B cell (primary cell): ENCODE results near the gene MT3. TPM values are rescaled to one million over a fixed set of nuclear protein-coding genes. Genes with fewer than 3 reads are reported as not detected.

Experiments
- ATAC-seq: fragments of 200-7000 bp; cut with Tn5 transposase; one replicate; pipeline ENCODE4 v1.10.0; 2021; ENCODE audit warnings: low read depth, mild to moderate bottlenecking, moderate number of reproducible peaks, moderate library complexity
- CTCF ChIA-PET: fragments of 350-600 bp; sonication (Branson Sonifier 250); formaldehyde crosslinking; loops from one replicate; lab custom pipeline; 2021; ENCODE audit warnings: antibody characterized with exemption, inconsistent platforms; lab: Charles Lee
- POLR2A ChIA-PET: fragments of 350-600 bp; sonication (Branson Sonifier 250); formaldehyde crosslinking; loops from one replicate; lab custom pipeline; 2021; ENCODE audit warnings: antibody characterized with exemption; lab: Charles Lee
- DNase-seq: peaks from one replicate; pipeline ENCODE4 v3.0.0; 2013
- H2AFZ ChIP-seq: 2 replicates; pipeline ENCODE4 v1.6.1; 2012; ENCODE audit warnings: mild to moderate bottlenecking, low read depth, low read length; ENCODE audit not compliant: insufficient read depth, poor library complexity, severe bottlenecking
- H3K27ac ChIP-seq, 2 donors: 1 replicate in 1 of 2; 2 replicates in 1 of 2; pipeline ENCODE4 v1.5.1; 2012 to 2013; ENCODE audit warnings: low read length in 2 of 2, mild to moderate bottlenecking in 2 of 2, moderate library complexity in 1 of 2
- H3K27me3 ChIP-seq, 4 experiments: fragments of 200-600 bp in 1 of 4; sonication (generic) in 1 of 4; replicated peaks in 1 of 4; 1 replicate in 2 of 4; 2 replicates in 2 of 4; pipeline versions ENCODE4 v1.6.1 to v1.7.0; 2013 to 2016; ENCODE audit warnings: low read length in 3 of 4, mild to moderate bottlenecking in 2 of 4, mixed read lengths in 1 of 4, moderate library complexity in 1 of 4; ENCODE audit not compliant: insufficient read depth in 4 of 4, control insufficient read depth in 3 of 4; ENCODE audit errors: control extremely low read depth in 1 of 4
- H3K36me3 ChIP-seq, 2 experiments: replicated peaks in 1 of 2; 1 replicate in 1 of 2; 2 replicates in 1 of 2; pipeline versions ENCODE4 v1.6.1 to v1.7.1; 2013; ENCODE audit warnings: low read length in 1 of 2; ENCODE audit not compliant: insufficient read depth in 2 of 2, control insufficient read depth in 1 of 2; ENCODE audit errors: control extremely low read depth in 1 of 2, extremely low read depth in 1 of 2
- H3K4me1 ChIP-seq, 2 donors: fragments of 200-600 bp in 1 of 2; sonication (generic) in 1 of 2; 1 replicate in 1 of 2; 2 replicates in 1 of 2; pipeline versions ENCODE4 v1.5.1 to v1.6.1; 2013 to 2017; ENCODE audit warnings: low read length in 2 of 2; ENCODE audit not compliant: control insufficient read depth in 2 of 2, insufficient read depth in 2 of 2
- H3K4me2 ChIP-seq: replicated peaks from 2 replicates; pipeline ENCODE3; 2012; ENCODE audit warnings: mild to moderate bottlenecking, low read depth, low read length; ENCODE audit not compliant: poor library complexity, severe bottlenecking
- H3K4me3 ChIP-seq, 5 experiments: fragments of 200-600 bp in 1 of 5; sonication (generic) in 1 of 5; 1 replicate in 3 of 5; 2 replicates in 2 of 5; pipeline versions ENCODE4 v1.5.1 to v1.7.0; 2011 to 2016; ENCODE audit warnings: low read length in 4 of 5, mild to moderate bottlenecking in 4 of 5, low read depth in 2 of 5, control low read depth in 1 of 5, moderate library complexity in 1 of 5; ENCODE audit not compliant: insufficient read depth in 1 of 5; ENCODE audit errors: control extremely low read depth in 1 of 5, extremely low read depth in 1 of 5
- H3K79me2 ChIP-seq: fragments of 200-600 bp; sonication (generic); one replicate; pipeline ENCODE4 v1.6.0; 2016; ENCODE audit warnings: low read length; ENCODE audit not compliant: control insufficient read depth, insufficient read depth
- H3K9ac ChIP-seq: fragments of 200-600 bp; sonication (generic); 2 replicates; pipeline ENCODE4 v1.6.1; 2017; ENCODE audit warnings: mild to moderate bottlenecking, low read length, moderate library complexity
- H3K9me3 ChIP-seq, 3 donors: one replicate each; pipeline versions ENCODE4 v1.6.1 to v1.7.1; 2013; ENCODE audit warnings: low read length in 2 of 3; ENCODE audit not compliant: control insufficient read depth in 2 of 3, insufficient read depth in 1 of 3; ENCODE audit errors: control extremely low read depth in 1 of 3
- H4K20me1 ChIP-seq: 2 replicates; pipeline ENCODE4 v1.6.0; 2012; ENCODE audit warnings: mild to moderate bottlenecking, low read length; ENCODE audit not compliant: insufficient read depth, control insufficient read depth, poor library complexity, severe bottlenecking
- H3K27ac Mint-ChIP-seq: one replicate; pipeline ENCODE4 v1.8.0; 2021; ENCODE audit warnings: mixed read lengths
- H3K27me3 Mint-ChIP-seq: one replicate; pipeline ENCODE4 v1.8.0; 2021; ENCODE audit warnings: mixed read lengths
- H3K4me1 Mint-ChIP-seq: one replicate; pipeline ENCODE4 v1.8.0; 2021; ENCODE audit warnings: mixed read lengths
- H3K4me3 Mint-ChIP-seq: one replicate; pipeline ENCODE4 v1.8.0; 2021; ENCODE audit warnings: mixed read lengths
- H3K9me3 Mint-ChIP-seq: one replicate; pipeline ENCODE4 v1.8.0; 2022; ENCODE audit warnings: mixed read lengths; ENCODE audit not compliant: insufficient read depth
- EZH2 ChIP-seq: IDR thresholded peaks from 2 replicates; pipeline ENCODE4 v1.6.1; 2012; ENCODE audit warnings: borderline replicate concordance, low read depth, mild to moderate bottlenecking, moderate library complexity, low read length; ENCODE audit not compliant: insufficient read depth, poor library complexity, severe bottlenecking
- WGBS: methylation state at CpG from one replicate; pipeline ENCODE4 v1.1.5; 2013; ENCODE audit warnings: missing lambda C conversion rate; ENCODE audit not compliant: insufficient coverage; 5-methylcytosine and 5-hydroxymethylcytosine counted together
- intact Hi-C: fragments of 100-400 bp; cut with micrococcal nuclease; formaldehyde crosslinking; loops from one replicate; pipeline ENCODE4 v1.10.0; 2022
- polyA plus RNA-seq: library from polyadenylated mRNA; depleted of rRNA; stranded (reverse); fragments of >200 nt; gene quantifications from 2 replicates; pipeline ENCODE4 v1.2.3, GENCODE V29; 2012
- total RNA-seq, 2 donors: library from RNA; stranded (reverse); fragments of 120-200 nt in 1 of 2; gene quantifications; 1 replicate in 1 of 2; 2 replicates in 1 of 2; pipeline versions ENCODE4 v1.2.3 to v1.2.4, GENCODE V29; 2013 to 2022
- TF ChIP-seq, protein P1 (sequence below): fragments of 200-600 bp; IDR thresholded peaks from one replicate; pipeline ENCODE4 v1.8.0; 2022; ENCODE audit warnings: antibody characterized with exemption, mild to moderate bottlenecking

MT3 gene
- total and polyA plus RNA-seq, 2 donors (not counting 1 experiment from before 2014, with no cell fraction given): not detected

DNA sequence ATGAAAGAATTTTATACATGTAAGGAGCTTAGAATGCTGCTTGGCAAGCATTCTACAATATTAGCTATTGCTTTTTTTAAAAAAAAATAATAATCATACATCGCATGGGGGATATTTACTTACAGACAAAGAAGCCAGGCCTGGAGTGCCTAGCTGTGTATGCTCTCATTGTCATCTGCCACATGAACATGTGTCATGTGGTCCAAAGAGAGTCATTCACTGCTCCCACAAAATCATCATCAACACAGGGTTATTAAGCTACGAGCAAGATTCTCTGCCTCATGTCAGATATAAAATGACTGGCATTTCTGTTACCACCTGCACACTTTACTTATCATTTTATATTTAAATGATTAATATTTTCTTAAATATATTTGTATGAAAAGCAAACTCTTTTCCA is 34.3 kb downstream of the MT3 start:
- Mint-ChIP-seq H3K4me1 (peaks cover 13% of the 10 kb centered on the region), H3K27ac (no peak overlapping the region), H3K9me3 (no peaks in the 10 kb centered on the region), H3K4me3 (no peak overlapping the region), H3K27me3 (peaks cover 44% of the 10 kb centered on the region)
- Histone ChIP-seq H4K20me1 (no peaks in the 10 kb centered on the region), H3K4me3 (no peak overlapping the region), H3K9me3 (no peaks in the 10 kb centered on the region), H3K27ac (no peak overlapping the region), H3K9ac (no peak overlapping the region), H3K36me3 (no peaks in the 10 kb centered on the region), H3K79me2 (no peaks in the 10 kb centered on the region), H2AFZ (no peak overlapping the region), H3K27me3 (peaks cover 0 to 35% (median 21%) of the 10 kb centered on the region in 4 experiments), H3K4me1 (peaks cover 14% of the 10 kb centered on the region in 2 donors), H3K4me2 (no peak overlapping the region)
- intact Hi-C loops: no loop called here
- TF ChIP-seq, protein P1, sequence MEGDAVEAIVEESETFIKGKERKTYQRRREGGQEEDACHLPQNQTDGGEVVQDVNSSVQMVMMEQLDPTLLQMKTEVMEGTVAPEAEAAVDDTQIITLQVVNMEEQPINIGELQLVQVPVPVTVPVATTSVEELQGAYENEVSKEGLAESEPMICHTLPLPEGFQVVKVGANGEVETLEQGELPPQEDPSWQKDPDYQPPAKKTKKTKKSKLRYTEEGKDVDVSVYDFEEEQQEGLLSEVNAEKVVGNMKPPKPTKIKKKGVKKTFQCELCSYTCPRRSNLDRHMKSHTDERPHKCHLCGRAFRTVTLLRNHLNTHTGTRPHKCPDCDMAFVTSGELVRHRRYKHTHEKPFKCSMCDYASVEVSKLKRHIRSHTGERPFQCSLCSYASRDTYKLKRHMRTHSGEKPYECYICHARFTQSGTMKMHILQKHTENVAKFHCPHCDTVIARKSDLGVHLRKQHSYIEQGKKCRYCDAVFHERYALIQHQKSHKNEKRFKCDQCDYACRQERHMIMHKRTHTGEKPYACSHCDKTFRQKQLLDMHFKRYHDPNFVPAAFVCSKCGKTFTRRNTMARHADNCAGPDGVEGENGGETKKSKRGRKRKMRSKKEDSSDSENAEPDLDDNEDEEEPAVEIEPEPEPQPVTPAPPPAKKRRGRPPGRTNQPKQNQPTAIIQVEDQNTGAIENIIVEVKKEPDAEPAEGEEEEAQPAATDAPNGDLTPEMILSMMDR: no peak
- no peak for TF ChIP-seq EZH2
- WGBS: no CpG with 5 or more reads among the region's 2 CpGs
- DNase-seq: no peak
- POLR2A ChIA-PET: no interaction called here
- CTCF ChIA-PET: interaction anchor here (0.9 to 1.7 kb wide), 4 partner anchors 12 to 23 kb away, joined by 3 to 5 read pairs (median 4); partner anchors contain the start of gene MT1A
- no peak for ATAC-seq

DNA sequence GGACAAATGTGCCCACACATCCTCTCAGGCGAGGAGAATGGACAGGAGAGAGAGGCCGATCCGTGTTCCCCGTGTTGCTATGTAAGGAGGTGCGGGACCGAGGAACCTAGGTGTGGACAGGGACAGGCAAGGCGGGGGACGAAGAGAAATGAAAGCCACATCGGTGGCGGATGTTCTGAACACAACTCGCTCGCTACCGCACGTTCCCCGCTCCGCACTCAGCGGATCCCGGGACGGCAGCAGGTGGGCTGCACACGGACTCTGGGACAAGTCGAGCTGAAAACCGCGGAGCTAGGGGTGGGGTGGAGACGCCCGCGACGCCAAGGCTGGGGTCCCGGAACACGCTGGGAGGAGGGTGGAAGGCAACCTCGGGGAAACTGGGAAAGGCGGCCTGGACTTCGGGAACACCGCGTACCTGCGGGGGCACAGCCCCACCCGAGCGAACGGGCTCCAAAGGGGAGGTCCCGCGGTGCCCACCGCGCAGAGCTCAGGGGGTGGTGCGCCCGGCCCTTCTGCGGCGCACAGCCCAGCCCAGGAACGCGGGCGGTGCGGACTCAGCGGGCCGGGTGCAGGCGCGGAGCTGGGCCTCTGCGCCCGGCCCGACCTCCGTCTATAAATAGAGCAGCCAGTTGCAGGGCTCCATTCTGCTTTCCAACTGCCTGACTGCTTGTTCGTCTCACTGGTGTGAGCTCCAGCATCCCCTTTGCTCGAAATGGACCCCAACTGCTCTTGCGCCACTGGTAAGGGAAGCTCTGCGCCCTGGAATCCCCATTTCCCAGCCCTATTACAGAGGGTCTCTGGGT is 36.0 kb downstream of the MT3 start, which contains the start of gene MT1E:
TSS of gene MT1E (plus strand) at position 642 of the 803 bp plus-strand sequence. CDS start at position 713, 71 bp downstream.
- Histone ChIP-seq H3K27ac (no peak within 1 kb of the TSS), H3K4me1 (peaks cover 19 to 23% of the 10 kb centered on the region in 2 donors), H2AFZ (peak within 1 kb of the TSS; percentile 55), H3K4me3 (peak within 1 kb of the TSS in 4 of 5 experiments; percentile 19 to 44 (median 32)), H4K20me1 (no peaks in the 10 kb centered on the region), H3K9ac (peak within 1 kb of the TSS; percentile 54), H3K9me3 (no peaks in the 10 kb centered on the region), H3K27me3 (peaks cover 0 to 28% (median 16%) of the 10 kb centered on the region in 4 experiments), H3K79me2 (no peaks in the 10 kb centered on the region), H3K36me3 (no peaks in the 10 kb centered on the region), H3K4me2 (peak within 1 kb of the TSS; percentile 70)
- WGBS: 4% methylated on average over 62 of the region's 62 CpGs
- DNase-seq (peak; percentile 38), ATAC-seq (peak; percentile 31)
- H3K4me3 Mint-ChIP-seq: peak within 1 kb of the TSS; percentile 85
- H3K27me3 Mint-ChIP-seq: peaks cover 35% of the 10 kb centered on the region
- H3K4me1 Mint-ChIP-seq: peaks cover 23% of the 10 kb centered on the region
- H3K9me3 Mint-ChIP-seq: no peaks in the 10 kb centered on the region
- POLR2A ChIA-PET: interaction anchor here (0.7 kb wide), 1 partner anchor 32 kb away, joined by 5 read pairs; no protein-coding TSS in a partner anchor
- intact Hi-C loops: no loop called here
- CTCF ChIA-PET: interaction anchor here (0.6 kb wide), 1 partner anchor 543 kb away, joined by 3 read pairs; no protein-coding TSS in a partner anchor
- TF ChIP-seq, protein P1: no peak
- no peak for TF ChIP-seq EZH2
- H3K27ac Mint-ChIP-seq: no peak within 1 kb of the TSS
